GM06990 (cell line): Measurements from ENCODE around the gene AMDHD1.

Source experiments
- DNase-seq: peaks from one replicate; pipeline ENCODE4 v3.0.0-alpha.2; 2011; ENCODE audit not compliant: insufficient read length; ENCODE audit errors: extremely low read depth
- H3K27me3 ChIP-seq: replicated peaks from 2 replicates; pipeline ENCODE4 v1.6.0; 2011; ENCODE audit warnings: low read length; ENCODE audit not compliant: control insufficient read depth, insufficient read depth
- H3K36me3 ChIP-seq: 2 replicates; pipeline ENCODE4 v1.5.1; 2011; ENCODE audit warnings: low read length; ENCODE audit not compliant: control insufficient read depth, insufficient read depth
- H3K4me3 ChIP-seq: replicated peaks from 2 replicates; pipeline ENCODE4 v1.5.1; 2011; ENCODE audit warnings: low read depth, mild to moderate bottlenecking, control low read depth, low read length
- TF ChIP-seq, protein P1 (sequence below): IDR thresholded peaks from 2 replicates; pipeline ENCODE4 v1.5.1; 2011; ENCODE audit warnings: low read length, control low read depth, mild to moderate bottlenecking, inconsistent platforms; ENCODE audit not compliant: insufficient read depth, poor library complexity, severe bottlenecking

AMDHD1 gene

GRCh38 chr12:96000858-96001257, 57.7 kb downstream of the AMDHD1 start:
- TF ChIP-seq, protein P1, sequence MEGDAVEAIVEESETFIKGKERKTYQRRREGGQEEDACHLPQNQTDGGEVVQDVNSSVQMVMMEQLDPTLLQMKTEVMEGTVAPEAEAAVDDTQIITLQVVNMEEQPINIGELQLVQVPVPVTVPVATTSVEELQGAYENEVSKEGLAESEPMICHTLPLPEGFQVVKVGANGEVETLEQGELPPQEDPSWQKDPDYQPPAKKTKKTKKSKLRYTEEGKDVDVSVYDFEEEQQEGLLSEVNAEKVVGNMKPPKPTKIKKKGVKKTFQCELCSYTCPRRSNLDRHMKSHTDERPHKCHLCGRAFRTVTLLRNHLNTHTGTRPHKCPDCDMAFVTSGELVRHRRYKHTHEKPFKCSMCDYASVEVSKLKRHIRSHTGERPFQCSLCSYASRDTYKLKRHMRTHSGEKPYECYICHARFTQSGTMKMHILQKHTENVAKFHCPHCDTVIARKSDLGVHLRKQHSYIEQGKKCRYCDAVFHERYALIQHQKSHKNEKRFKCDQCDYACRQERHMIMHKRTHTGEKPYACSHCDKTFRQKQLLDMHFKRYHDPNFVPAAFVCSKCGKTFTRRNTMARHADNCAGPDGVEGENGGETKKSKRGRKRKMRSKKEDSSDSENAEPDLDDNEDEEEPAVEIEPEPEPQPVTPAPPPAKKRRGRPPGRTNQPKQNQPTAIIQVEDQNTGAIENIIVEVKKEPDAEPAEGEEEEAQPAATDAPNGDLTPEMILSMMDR, result no peak
- H3K27me3 ChIP-seq, result no peaks in the 10 kb centered on the region; the same call in 1 of the 2 replicates

GRCh38 chr12:96006727-96007126, 63.6 kb downstream of the AMDHD1 start:
- TF ChIP-seq, protein P1, result no peak
- Histone ChIP-seq H3K36me3 (peaks cover 5% of the 10 kb centered on the region), H3K27me3 (no peaks in the 10 kb centered on the region), H3K4me3 (no peak overlapping the region)
- DNase-seq, result no peak

More at GRCh38 chr12:96000858-96001257, 57.7 kb downstream of the AMDHD1 start:
- no peak for DNase-seq
- H3K4me3 ChIP-seq, result no peak overlapping the region
- H3K36me3 ChIP-seq, result peaks cover 3% of the 10 kb centered on the region

DNA sequence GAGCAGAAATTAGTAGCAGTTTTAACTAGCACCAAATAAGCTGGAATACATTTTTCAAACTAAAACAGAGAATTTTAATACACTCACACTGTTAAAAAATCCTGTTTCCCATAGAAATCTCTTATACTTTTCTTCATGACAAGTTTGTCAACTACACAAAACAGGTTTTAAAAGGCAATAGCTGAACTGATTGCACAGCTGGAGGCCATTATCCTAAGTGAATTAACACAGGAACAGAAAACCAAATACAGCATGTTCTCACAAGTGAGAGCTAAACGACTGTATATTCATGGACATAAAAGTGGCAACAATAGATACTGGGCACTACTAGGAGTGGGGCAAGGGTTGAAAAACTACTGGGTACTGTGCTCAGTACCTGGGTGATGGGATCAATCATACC, 64.6 kb downstream of the AMDHD1 start:
- Histone ChIP-seq H3K4me3 (no peak overlapping the region), H3K36me3 (peaks cover 5% of the 10 kb centered on the region), H3K27me3 (no peaks in the 10 kb centered on the region)
- DNase-seq, result no peak
- TF ChIP-seq, protein P1, result no peak

DNA sequence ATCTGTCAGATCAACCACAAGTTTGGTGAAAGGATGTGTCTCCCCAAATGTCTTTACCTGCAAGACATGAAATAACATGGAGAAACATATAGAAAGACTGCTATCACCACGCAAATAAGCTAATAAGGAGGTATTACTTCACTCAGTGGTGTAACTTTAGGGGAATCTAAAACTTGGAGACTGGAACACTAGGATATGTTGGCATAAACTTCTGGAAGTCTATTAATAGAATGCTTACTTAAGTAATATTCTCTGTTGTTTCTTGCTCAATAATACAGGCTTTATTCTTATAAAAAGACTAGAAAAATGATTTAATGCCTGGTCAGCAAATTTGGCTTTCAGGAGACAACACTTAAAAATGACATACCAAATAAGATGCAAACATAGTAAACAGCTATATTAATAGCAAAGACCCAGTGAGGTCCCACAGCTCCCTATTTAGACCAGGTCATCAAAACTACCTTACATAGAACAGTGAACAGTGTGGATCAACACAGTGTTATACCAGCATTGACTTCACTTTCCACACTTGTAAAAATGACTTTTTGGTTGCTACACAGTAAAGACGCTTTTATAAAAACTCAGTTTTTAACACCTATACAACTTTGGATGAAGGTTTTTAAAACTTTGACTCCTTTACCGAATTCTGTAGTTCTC, 71.9 kb downstream of the AMDHD1 start:
- Histone ChIP-seq H3K27me3 (no peaks in the 10 kb centered on the region), H3K4me3 (no peak overlapping the region), H3K36me3 (peaks cover 1% of the 10 kb centered on the region)
- TF ChIP-seq, protein P1, result no peak
- no peak for DNase-seq

DNA sequence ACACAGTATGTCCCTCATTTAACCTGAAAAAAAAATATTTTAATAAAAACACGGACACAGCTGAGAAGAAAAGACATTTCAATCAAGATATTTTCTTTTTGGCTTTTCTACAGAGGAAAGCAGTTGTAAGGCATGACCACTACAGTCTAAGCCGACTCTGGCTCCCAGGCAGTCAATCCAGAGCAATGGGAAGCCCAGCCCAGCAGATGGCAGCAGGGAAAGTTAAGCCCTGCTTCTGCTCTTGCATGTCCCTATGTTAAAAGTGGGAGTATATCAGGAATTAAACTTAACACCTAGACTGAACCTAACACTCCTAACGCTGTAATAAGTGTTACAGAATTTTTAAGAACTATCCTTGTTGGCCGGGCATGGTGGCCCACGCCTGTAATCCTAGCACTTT, 72.5 kb downstream of the AMDHD1 start:
- H3K36me3 ChIP-seq, result no peaks in the 10 kb centered on the region; the same call in none of the 2 replicates
- H3K27me3 ChIP-seq, result no peaks in the 10 kb centered on the region
- no peak overlapping the region for H3K4me3 ChIP-seq
- TF ChIP-seq, protein P1, result no peak
- no peak for DNase-seq
